B cell (primary cell): ENCODE measurements around the gene METTL24. TPM values are rescaled to one million over a fixed set of nuclear protein-coding genes. Genes with fewer than 3 reads are reported as not detected.
A peak's percentile ranks its signal among the peaks of the same experiment; 100 is the strongest.

Source experiments
- ATAC-seq: fragments of 200-7000 bp; cut with Tn5 transposase; one replicate; pipeline ENCODE4 v1.10.0; 2021; ENCODE audit warnings: low read depth, mild to moderate bottlenecking, moderate number of reproducible peaks, moderate library complexity
- CTCF ChIA-PET: fragments of 350-600 bp; sonication (Branson Sonifier 250); formaldehyde crosslinking; loops from one replicate; lab custom pipeline; 2021; ENCODE audit warnings: antibody characterized with exemption, inconsistent platforms; lab: Charles Lee
- POLR2A ChIA-PET: fragments of 350-600 bp; sonication (Branson Sonifier 250); formaldehyde crosslinking; loops from one replicate; lab custom pipeline; 2021; ENCODE audit warnings: antibody characterized with exemption; lab: Charles Lee
- DNase-seq: peaks from one replicate; pipeline ENCODE4 v3.0.0; 2013
- H2AFZ ChIP-seq: 2 replicates; pipeline ENCODE4 v1.6.1; 2012; ENCODE audit warnings: mild to moderate bottlenecking, low read depth, low read length; ENCODE audit not compliant: insufficient read depth, poor library complexity, severe bottlenecking
- H3K27ac ChIP-seq, 2 donors: 1 replicate in 1 of 2; 2 replicates in 1 of 2; pipeline ENCODE4 v1.5.1; 2012 to 2013; ENCODE audit warnings: low read length in 2 of 2, mild to moderate bottlenecking in 2 of 2, moderate library complexity in 1 of 2
- H3K27me3 ChIP-seq, 4 experiments: fragments of 200-600 bp in 1 of 4; sonication (generic) in 1 of 4; replicated peaks in 1 of 4; 1 replicate in 2 of 4; 2 replicates in 2 of 4; pipeline versions ENCODE4 v1.6.1 to v1.7.0; 2013 to 2016; ENCODE audit warnings: low read length in 3 of 4, mild to moderate bottlenecking in 2 of 4, mixed read lengths in 1 of 4, moderate library complexity in 1 of 4; ENCODE audit not compliant: insufficient read depth in 4 of 4, control insufficient read depth in 3 of 4; ENCODE audit errors: control extremely low read depth in 1 of 4
- H3K36me3 ChIP-seq, 2 experiments: replicated peaks in 1 of 2; 1 replicate in 1 of 2; 2 replicates in 1 of 2; pipeline versions ENCODE4 v1.6.1 to v1.7.1; 2013; ENCODE audit warnings: low read length in 1 of 2; ENCODE audit not compliant: insufficient read depth in 2 of 2, control insufficient read depth in 1 of 2; ENCODE audit errors: control extremely low read depth in 1 of 2, extremely low read depth in 1 of 2
- H3K4me1 ChIP-seq, 2 donors: fragments of 200-600 bp in 1 of 2; sonication (generic) in 1 of 2; 1 replicate in 1 of 2; 2 replicates in 1 of 2; pipeline versions ENCODE4 v1.5.1 to v1.6.1; 2013 to 2017; ENCODE audit warnings: low read length in 2 of 2; ENCODE audit not compliant: control insufficient read depth in 2 of 2, insufficient read depth in 2 of 2
- H3K4me2 ChIP-seq: replicated peaks from 2 replicates; pipeline ENCODE3; 2012; ENCODE audit warnings: mild to moderate bottlenecking, low read depth, low read length; ENCODE audit not compliant: poor library complexity, severe bottlenecking
- H3K4me3 ChIP-seq, 5 experiments: fragments of 200-600 bp in 1 of 5; sonication (generic) in 1 of 5; 1 replicate in 3 of 5; 2 replicates in 2 of 5; pipeline versions ENCODE4 v1.5.1 to v1.7.0; 2011 to 2016; ENCODE audit warnings: low read length in 4 of 5, mild to moderate bottlenecking in 4 of 5, low read depth in 2 of 5, control low read depth in 1 of 5, moderate library complexity in 1 of 5; ENCODE audit not compliant: insufficient read depth in 1 of 5; ENCODE audit errors: control extremely low read depth in 1 of 5, extremely low read depth in 1 of 5
- H3K79me2 ChIP-seq: fragments of 200-600 bp; sonication (generic); one replicate; pipeline ENCODE4 v1.6.0; 2016; ENCODE audit warnings: low read length; ENCODE audit not compliant: control insufficient read depth, insufficient read depth
- H3K9ac ChIP-seq: fragments of 200-600 bp; sonication (generic); 2 replicates; pipeline ENCODE4 v1.6.1; 2017; ENCODE audit warnings: mild to moderate bottlenecking, low read length, moderate library complexity
- H3K9me3 ChIP-seq, 3 donors: one replicate each; pipeline versions ENCODE4 v1.6.1 to v1.7.1; 2013; ENCODE audit warnings: low read length in 2 of 3; ENCODE audit not compliant: control insufficient read depth in 2 of 3, insufficient read depth in 1 of 3; ENCODE audit errors: control extremely low read depth in 1 of 3
- H4K20me1 ChIP-seq: 2 replicates; pipeline ENCODE4 v1.6.0; 2012; ENCODE audit warnings: mild to moderate bottlenecking, low read length; ENCODE audit not compliant: insufficient read depth, control insufficient read depth, poor library complexity, severe bottlenecking
- H3K27ac Mint-ChIP-seq: one replicate; pipeline ENCODE4 v1.8.0; 2021; ENCODE audit warnings: mixed read lengths
- H3K27me3 Mint-ChIP-seq: one replicate; pipeline ENCODE4 v1.8.0; 2021; ENCODE audit warnings: mixed read lengths
- H3K4me1 Mint-ChIP-seq: one replicate; pipeline ENCODE4 v1.8.0; 2021; ENCODE audit warnings: mixed read lengths
- H3K4me3 Mint-ChIP-seq: one replicate; pipeline ENCODE4 v1.8.0; 2021; ENCODE audit warnings: mixed read lengths
- H3K9me3 Mint-ChIP-seq: one replicate; pipeline ENCODE4 v1.8.0; 2022; ENCODE audit warnings: mixed read lengths; ENCODE audit not compliant: insufficient read depth
- EZH2 ChIP-seq: IDR thresholded peaks from 2 replicates; pipeline ENCODE4 v1.6.1; 2012; ENCODE audit warnings: borderline replicate concordance, low read depth, mild to moderate bottlenecking, moderate library complexity, low read length; ENCODE audit not compliant: insufficient read depth, poor library complexity, severe bottlenecking
- WGBS: methylation state at CpG from one replicate; pipeline ENCODE4 v1.1.5; 2013; ENCODE audit warnings: missing lambda C conversion rate; ENCODE audit not compliant: insufficient coverage; 5-methylcytosine and 5-hydroxymethylcytosine counted together
- intact Hi-C: fragments of 100-400 bp; cut with micrococcal nuclease; formaldehyde crosslinking; loops from one replicate; pipeline ENCODE4 v1.10.0; 2022
- polyA plus RNA-seq: library from polyadenylated mRNA; depleted of rRNA; stranded (reverse); fragments of >200 nt; gene quantifications from 2 replicates; pipeline ENCODE4 v1.2.3, GENCODE V29; 2012
- total RNA-seq, 2 donors: library from RNA; stranded (reverse); fragments of 120-200 nt in 1 of 2; gene quantifications; 1 replicate in 1 of 2; 2 replicates in 1 of 2; pipeline versions ENCODE4 v1.2.3 to v1.2.4, GENCODE V29; 2013 to 2022
- TF ChIP-seq, protein P1 (sequence below): fragments of 200-600 bp; IDR thresholded peaks from one replicate; pipeline ENCODE4 v1.8.0; 2022; ENCODE audit warnings: antibody characterized with exemption, mild to moderate bottlenecking

Gene METTL24
- total and polyA plus RNA-seq, 2 donors (not counting 1 experiment from before 2014, with no cell fraction given) = not detected

DNA sequence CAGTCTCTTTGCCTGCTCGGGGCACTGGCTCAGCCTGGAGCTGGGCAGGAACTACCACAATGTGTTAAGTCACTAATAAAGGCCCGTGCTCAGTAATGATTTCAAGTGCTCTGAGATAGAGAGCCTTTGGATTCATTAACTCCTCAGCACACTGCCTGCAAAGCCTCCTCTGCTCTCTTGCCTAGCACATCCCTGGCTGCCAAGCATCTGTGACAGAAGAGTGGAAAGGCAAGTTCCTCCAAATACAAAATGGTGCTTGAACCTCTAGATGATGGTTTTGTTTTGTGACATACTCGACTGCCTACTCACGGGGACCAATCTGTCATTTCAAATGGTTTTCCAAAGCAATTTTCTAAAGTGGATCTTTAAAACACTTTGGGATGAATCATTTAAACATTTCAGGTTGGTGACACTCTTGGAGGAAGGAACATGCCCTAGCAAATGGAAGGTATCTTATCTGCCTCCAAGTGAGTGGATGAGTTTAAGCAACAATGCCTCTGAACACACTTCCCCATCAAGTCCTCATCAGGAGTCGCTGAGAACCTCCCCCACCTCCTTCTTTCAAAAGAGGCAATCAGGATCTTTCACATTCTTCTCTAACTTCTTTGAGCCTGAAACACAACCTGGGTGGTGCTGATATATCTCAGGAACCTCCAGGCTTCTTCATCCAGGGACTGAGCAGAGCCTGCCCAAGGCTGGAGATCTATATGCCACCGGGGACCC lies 35.8 kb downstream of the METTL24 start:
- Histone ChIP-seq H2AFZ (peak overlapping the region; percentile 53), H3K9ac (no peak overlapping the region), H3K9me3 (no peaks in the 10 kb centered on the region), H3K27ac (no peak overlapping the region), H3K4me1 (no peaks in the 10 kb centered on the region), H4K20me1 (no peaks in the 10 kb centered on the region), H3K27me3 (peaks cover 0 to 5% (median 0%) of the 10 kb centered on the region in 4 experiments), H3K36me3 (no peaks in the 10 kb centered on the region), H3K4me3 (no peak overlapping the region), H3K4me2 (peak overlapping the region; percentile 49), H3K79me2 (no peaks in the 10 kb centered on the region)
- ChIA-PET POLR2A (no interaction called here), CTCF (interaction anchor here (0.7 kb wide), 1 partner anchor 26 kb away, joined by 3 read pairs; no protein-coding TSS in a partner anchor)
- no peaks in the 10 kb centered on the region for H3K9me3 Mint-ChIP-seq
- H3K4me3 Mint-ChIP-seq = no peak overlapping the region
- intact Hi-C loops = no loop called here
- DNase-seq (no peak), ATAC-seq (no peak)
- H3K27ac Mint-ChIP-seq = no peak overlapping the region
- peaks cover 4% of the 10 kb centered on the region for H3K4me1 Mint-ChIP-seq
- WGBS = 61% methylated on average over 4 of the region's 6 CpGs
- peaks cover 6% of the 10 kb centered on the region for H3K27me3 Mint-ChIP-seq
- TF ChIP-seq EZH2 = no peak
- TF ChIP-seq, protein P1, sequence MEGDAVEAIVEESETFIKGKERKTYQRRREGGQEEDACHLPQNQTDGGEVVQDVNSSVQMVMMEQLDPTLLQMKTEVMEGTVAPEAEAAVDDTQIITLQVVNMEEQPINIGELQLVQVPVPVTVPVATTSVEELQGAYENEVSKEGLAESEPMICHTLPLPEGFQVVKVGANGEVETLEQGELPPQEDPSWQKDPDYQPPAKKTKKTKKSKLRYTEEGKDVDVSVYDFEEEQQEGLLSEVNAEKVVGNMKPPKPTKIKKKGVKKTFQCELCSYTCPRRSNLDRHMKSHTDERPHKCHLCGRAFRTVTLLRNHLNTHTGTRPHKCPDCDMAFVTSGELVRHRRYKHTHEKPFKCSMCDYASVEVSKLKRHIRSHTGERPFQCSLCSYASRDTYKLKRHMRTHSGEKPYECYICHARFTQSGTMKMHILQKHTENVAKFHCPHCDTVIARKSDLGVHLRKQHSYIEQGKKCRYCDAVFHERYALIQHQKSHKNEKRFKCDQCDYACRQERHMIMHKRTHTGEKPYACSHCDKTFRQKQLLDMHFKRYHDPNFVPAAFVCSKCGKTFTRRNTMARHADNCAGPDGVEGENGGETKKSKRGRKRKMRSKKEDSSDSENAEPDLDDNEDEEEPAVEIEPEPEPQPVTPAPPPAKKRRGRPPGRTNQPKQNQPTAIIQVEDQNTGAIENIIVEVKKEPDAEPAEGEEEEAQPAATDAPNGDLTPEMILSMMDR = no peak

- Mint-ChIP-seq H3K27me3 (peaks cover 11% of the 10 kb centered on the region), H3K4me3 (no peak overlapping the region), H3K27ac (no peak overlapping the region), H3K4me1 (peaks cover 4% of the 10 kb centered on the region), H3K9me3 (no peaks in the 10 kb centered on the region)
- POLR2A ChIA-PET = no interaction called here
- Histone ChIP-seq H3K9me3 (no peaks in the 10 kb centered on the region), H3K4me3 (no peak overlapping the region), H3K4me1 (no peaks in the 10 kb centered on the region), H3K27ac (no peak overlapping the region), H4K20me1 (no peaks in the 10 kb centered on the region), H3K79me2 (no peaks in the 10 kb centered on the region), H3K27me3 (peaks cover 0 to 5% (median 0%) of the 10 kb centered on the region in 4 experiments), H3K4me2 (no peak overlapping the region), H3K9ac (no peak overlapping the region), H3K36me3 (no peaks in the 10 kb centered on the region), H2AFZ (no peak overlapping the region)
- CTCF ChIA-PET = no interaction called here
- 100% methylated on average over 5 of the region's 7 CpGs for WGBS
- TF ChIP-seq, protein P1 = no peak
- no peak for TF ChIP-seq EZH2
- intact Hi-C loops = no loop called here
- DNase-seq (no peak), ATAC-seq (no peak)
Measured at GRCh38 chr6:110320307-110320706, 37.8 kb downstream of the METTL24 start.
